ENCODE data around the gene LINC00237. TPM values are rescaled to one million over a fixed set of nuclear protein-coding genes. Genes with fewer than 3 reads are reported as not detected.

The LINC00237 gene
- total and polyA plus RNA-seq, 9 of the 15 experiments (the other 6 are each of a cell fraction or from before 2014, with no cell fraction given): not detected

DNA sequence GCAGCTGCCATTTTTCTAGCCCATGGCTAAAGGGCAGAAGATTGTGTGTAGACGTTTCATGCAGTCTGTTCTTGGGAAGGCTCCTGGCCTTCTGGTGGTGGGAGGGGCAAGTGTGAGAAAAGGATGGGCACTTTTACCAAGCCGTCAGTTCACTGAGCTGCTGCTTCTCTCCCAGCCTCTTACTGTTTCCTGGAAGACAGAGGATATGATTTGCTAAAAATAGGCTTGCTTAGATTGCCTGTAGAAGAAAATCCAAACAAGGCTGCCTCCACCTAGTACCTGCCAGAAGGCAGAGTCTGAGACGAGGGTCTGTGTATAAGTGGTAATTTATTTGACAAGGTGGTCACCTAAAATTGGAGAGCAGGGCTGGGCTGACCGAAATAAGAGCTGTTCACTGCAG, 27.2 kb upstream of the LINC00237 start:
- Histone ChIP-seq H3K27ac (ENCODE audit: extremely low read depth, low read depth, low read length) (no peak overlapping the region), H3K9me3 (replicated peaks; ENCODE audit: control insufficient read depth, insufficient read depth, low read depth, low read length) (no peaks in the 10 kb centered on the region), H3K27me3 (ENCODE audit: control insufficient read depth in 2 of 2, insufficient read depth in 2 of 2, low read length in 2 of 2) (no peaks in the 10 kb centered on the region), H3K79me2 (ENCODE audit: control insufficient read depth, insufficient read depth, low read length) (no peaks in the 10 kb centered on the region; the same call in 2 of the 3 replicates), H3K4me1 (replicated peaks in 1 of 2; ENCODE audit: control insufficient read depth in 2 of 2, insufficient read depth in 2 of 2, low read length in 2 of 2) (peaks cover 0 to 17% of the 10 kb centered on the region in 2 experiments; a peak in 3 of 5 replicates), H3K4me3 (no peak overlapping the region), H3K9me1 (ENCODE audit: control insufficient read depth, insufficient read depth, low read length) (no peaks in the 10 kb centered on the region), H3K9ac (ENCODE audit: insufficient read depth in 1 of 2, low read depth in 2 of 2, low read length in 2 of 2) (no peak overlapping the region), H3K4me2 (ENCODE audit: insufficient read depth, low read length) (no peak overlapping the region), H2AFZ (ENCODE audit: low read depth, low read length) (no peak overlapping the region), H4K20me1 (replicated peaks; ENCODE audit: control insufficient read depth, insufficient read depth, low read length) (no peaks in the 10 kb centered on the region), H3K36me3 (ENCODE audit: control insufficient read depth, insufficient read depth, low read length) (peaks cover 11% of the 10 kb centered on the region; the same call in 1 of the 3 replicates)
- no TSS peak for BruUV-seq (replicated peaks)
- no peak for DNase-seq (ENCODE audit: extremely low read depth in 1 of 4, low spot score in 3 of 4)
- WGBS (ENCODE audit: insufficient coverage, low coverage, missing lambda C conversion rate): 59% methylated on average over 4 of the region's 4 CpGs
- intact Hi-C loops (cut with micrococcal nuclease) (no loop called here), in situ Hi-C loops (cut with MboI) (no loop called here)
- CTCF ChIA-PET (ENCODE audit: low intra/inter-chr PET ratio): no interaction called here
- TF ChIP-seq, protein P1, sequence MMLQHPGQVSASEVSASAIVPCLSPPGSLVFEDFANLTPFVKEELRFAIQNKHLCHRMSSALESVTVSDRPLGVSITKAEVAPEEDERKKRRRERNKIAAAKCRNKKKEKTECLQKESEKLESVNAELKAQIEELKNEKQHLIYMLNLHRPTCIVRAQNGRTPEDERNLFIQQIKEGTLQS (IDR thresholded peaks at IDR 0.05): no peak
- TF ChIP-seq, protein P1 (CRISPR knock-in tag; conservative IDR thresholded peaks at IDR 0.05): no peak
- no peak for TF ChIP-seq GTF2B (IDR thresholded peaks at IDR 0.05; ENCODE audit: extremely low read depth, insufficient read length)
- TF ChIP-seq CTCFL (IDR thresholded peaks at IDR 0.05; ENCODE audit: borderline replicate concordance, insufficient read depth, low read depth, low read length, poor library complexity, severe bottlenecking): no peak
- no peak for TF ChIP-seq ZNF239 (CRISPR knock-in tag; IDR thresholded peaks at IDR 0.05)
- TF ChIP-seq GMEB1 (CRISPR knock-in tag; IDR thresholded peaks at IDR 0.05): no peak
- TF ChIP-seq ZSCAN32 (CRISPR knock-in tag; IDR thresholded peaks at IDR 0.05): no peak
- TF ChIP-seq POLR2H (tag; IDR thresholded peaks at IDR 0.05; ENCODE audit: low read depth): no peak
- TF ChIP-seq PHF21A (IDR thresholded peaks at IDR 0.05; ENCODE audit: borderline replicate concordance, low read depth): no peak
- no peak for TF ChIP-seq ZBTB1 (CRISPR knock-in tag; IDR thresholded peaks at IDR 0.05; ENCODE audit: borderline replicate concordance, low read depth)
- no peak for TF ChIP-seq RB1 (IDR thresholded peaks at IDR 0.05; ENCODE audit: low read depth)
- no peak for TF ChIP-seq SRSF1 (IDR thresholded peaks at IDR 0.05; ENCODE audit: low read depth, low read length)
- POLR2A ChIA-PET: no interaction called here
- no peak for FAIRE-seq
- ATAC-seq: no peak
